Epithelial cell of prostate (primary cell): Measurements from ENCODE around the gene CYTH4.
A peak's percentile ranks its signal among the peaks of the same experiment; 100 is the strongest.

Experiments used
- DNase-seq: peaks from one replicate; pipeline ENCODE4 v3.0.0-alpha.2; 2011; ENCODE audit warnings: low read depth, low spot score
- H3K27ac ChIP-seq: fragments of 450-650 bp; 2 replicates; pipeline ENCODE4 v1.5.1; 2017; ENCODE audit warnings: mild to moderate bottlenecking

Gene CYTH4

GRCh38 chr22:37340331-37341262 is 58.3 kb downstream of the CYTH4 start:
- H3K27ac ChIP-seq = no peak overlapping the region
- DNase-seq = no peak

GRCh38 chr22:37342065-37342464 is 59.8 kb downstream of the CYTH4 start:
- no peak overlapping the region for H3K27ac ChIP-seq
- DNase-seq = no peak

- H3K27ac ChIP-seq = no peak overlapping the region
- no peak for DNase-seq
These were observed 61.0 kb downstream of the CYTH4 start for GRCh38 chr22:37343348-37343747.

GRCh38 chr22:37343863-37344734 is 61.8 kb downstream of the CYTH4 start:
- H3K27ac ChIP-seq = no peak overlapping the region
- DNase-seq = no peak

GRCh38 chr22:37344735-37345449 is 62.6 kb downstream of the CYTH4 start:
- no peak overlapping the region for H3K27ac ChIP-seq
- DNase-seq = no peak

- no peak overlapping the region for H3K27ac ChIP-seq
- DNase-seq = no peak
These were observed 63.7 kb downstream of the CYTH4 start for GRCh38 chr22:37345863-37346504.

GRCh38 chr22:37346505-37346895 is 64.2 kb downstream of the CYTH4 start:
- no peak overlapping the region for H3K27ac ChIP-seq

GRCh38 chr22:37349043-37349814 is 66.9 kb downstream of the CYTH4 start:
- DNase-seq = no peak
- H3K27ac ChIP-seq = no peak overlapping the region

More at GRCh38 chr22:37346505-37346895, 64.2 kb downstream of the CYTH4 start:
- DNase-seq = no peak

- no peak for DNase-seq
- H3K27ac ChIP-seq = no peak overlapping the region
These were observed 68.9 kb downstream of the CYTH4 start for GRCh38 chr22:37351232-37351631.

GRCh38 chr22:37352481-37352880 is 70.2 kb downstream of the CYTH4 start:
- DNase-seq = no peak
- H3K27ac ChIP-seq = no peak overlapping the region

- peak overlapping the region; percentile 65 for H3K27ac ChIP-seq
- peak; percentile 66 for DNase-seq
These were observed 71.5 kb downstream of the CYTH4 start for GRCh38 chr22:37353839-37354238.

GRCh38 chr22:37354261-37354660 is 72.0 kb downstream of the CYTH4 start:
- H3K27ac ChIP-seq = peak overlapping the region; percentile 65
- DNase-seq = no peak

- DNase-seq = no peak
- H3K27ac ChIP-seq = peak overlapping the region; percentile 65
These were observed 72.4 kb downstream of the CYTH4 start for GRCh38 chr22:37354670-37355069.

- no peak overlapping the region for H3K27ac ChIP-seq
These were observed 72.9 kb downstream of the CYTH4 start for GRCh38 chr22:37355174-37355573.

GRCh38 chr22:37356922-37357321 is 74.6 kb downstream of the CYTH4 start:
- DNase-seq = no peak
- no peak overlapping the region for H3K27ac ChIP-seq

More at GRCh38 chr22:37355174-37355573, 72.9 kb downstream of the CYTH4 start:
- no peak for DNase-seq

- DNase-seq = no peak
- no peak overlapping the region for H3K27ac ChIP-seq
These were observed 75.3 kb downstream of the CYTH4 start for GRCh38 chr22:37357446-37358075.

- H3K27ac ChIP-seq = no peak overlapping the region
- no peak for DNase-seq
These were observed 76.1 kb downstream of the CYTH4 start for GRCh38 chr22:37358386-37358785.

- DNase-seq = no peak
- no peak overlapping the region for H3K27ac ChIP-seq
These were observed 76.6 kb downstream of the CYTH4 start for GRCh38 chr22:37358917-37359316.

- no peak for DNase-seq
- no peak overlapping the region for H3K27ac ChIP-seq
These were observed 80.3 kb downstream of the CYTH4 start for GRCh38 chr22:37362621-37363020.
